Measurements from ENCODE around the gene BMP8B. TPM values are rescaled to one million over a fixed set of nuclear protein-coding genes. Genes with fewer than 3 reads are reported as not detected.

BMP8B gene
- total and polyA plus RNA-seq, 2 of the 8 experiments (the other 6 are each of a cell fraction or from before 2014, with no cell fraction given): 0.37 to 0.50 TPM

DNA sequence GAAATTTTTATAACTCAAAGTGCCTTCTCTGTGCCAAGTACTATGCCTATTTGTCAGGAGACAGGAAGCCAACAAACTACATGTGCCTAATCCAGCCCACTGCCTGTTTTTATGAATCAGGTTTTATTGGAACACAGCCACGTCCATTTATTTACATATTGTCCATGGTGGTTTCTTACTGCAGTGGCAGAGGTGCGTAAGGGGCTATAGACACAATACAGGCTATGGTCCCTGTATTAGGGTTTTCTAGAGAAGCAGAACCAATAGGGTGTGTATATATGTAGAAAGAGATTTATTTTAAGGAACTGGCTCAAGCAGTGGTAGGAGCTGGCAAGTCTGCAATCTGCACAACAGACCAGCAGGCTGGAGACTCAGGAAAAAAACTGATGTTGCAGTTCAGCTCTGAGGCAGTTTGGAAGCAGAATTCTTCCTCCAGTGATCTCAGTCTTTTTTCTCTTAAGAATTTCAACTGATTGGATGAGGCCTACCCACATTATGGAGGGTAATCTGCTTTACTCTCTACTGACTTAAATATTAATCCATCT, 34.6 kb downstream of the BMP8B start:
- POLR2A ChIA-PET (ENCODE audit: partially characterized antibody): interaction anchor here (1.4 kb wide), 1 partner anchor 15 kb away, joined by 6 read pairs; the partner anchor contains the start of gene PPIE
- H3K4me3 ChIP-seq (ENCODE audit: extremely low read depth in 1 of 4, insufficient read depth in 2 of 4, low read depth in 3 of 4, low read length in 4 of 4): no peak overlapping the region
- no peak overlapping the region for H3K23ac ChIP-seq (ENCODE audit: insufficient read length)
- H3K4me1 ChIP-seq (replicated peaks in 1 of 4; ENCODE audit: control insufficient read depth in 3 of 4, insufficient read depth in 4 of 4, low read length in 3 of 4): no peaks in the 10 kb centered on the region
- no peak overlapping the region for H3K4ac ChIP-seq (replicated peaks; ENCODE audit: insufficient read length, low read depth, low read length)
- no peak overlapping the region for H2BK20ac ChIP-seq (ENCODE audit: low read length)
- H2BK12ac ChIP-seq (ENCODE audit: low read depth, low read length): no peak overlapping the region
- no peak for DNase-seq (ENCODE audit: low read depth in 1 of 2, low spot score in 2 of 2)
- H4K5ac ChIP-seq (ENCODE audit: insufficient read length, low read depth, low read length): no peak overlapping the region
- peaks cover 0 to 15% of the 10 kb centered on the region in 2 experiments for H4K20me1 ChIP-seq (replicated peaks in 1 of 2; ENCODE audit: control insufficient read depth in 1 of 2, insufficient read depth in 2 of 2, low read length in 2 of 2)
- H3K9ac ChIP-seq (replicated peaks in 1 of 4; ENCODE audit: extremely low read depth in 1 of 4, low read depth in 3 of 4, low read length in 3 of 4): no peak overlapping the region
- H3K27ac ChIP-seq (ENCODE audit: low read depth, low read length): no peak overlapping the region
- H4K91ac ChIP-seq (replicated peaks; ENCODE audit: insufficient read length, low read length): no peak overlapping the region
- H2AK5ac ChIP-seq (ENCODE audit: low read depth, low read length): no peak overlapping the region
- H3K23me2 ChIP-seq (ENCODE audit: low read depth, low read length): no peaks in the 10 kb centered on the region
- H3K27me3 ChIP-seq (replicated peaks in 1 of 4; ENCODE audit: control insufficient read depth in 3 of 4, extremely low read depth in 1 of 4, insufficient read depth in 3 of 4, low read length in 3 of 4): no peaks in the 10 kb centered on the region
- WGBS, 2 experiments (ENCODE audit: extremely low coverage in 1 of 2, insufficient coverage in 1 of 2, insufficient read length in 1 of 2, insufficient replicate concordance in 2 of 2, low coverage in 1 of 2, low lambda C conversion rate in 2 of 2, missing lambda C conversion rate in 1 of 2): 95% methylated on average over 2 of the region's 2 CpGs; no CpG with 5 or more reads in 1 of the 2 experiments
- H3K56ac ChIP-seq (replicated peaks; ENCODE audit: insufficient read length, low read depth, low read length): no peak overlapping the region
- no peak overlapping the region for H3K4me2 ChIP-seq (ENCODE audit: insufficient read depth in 1 of 2, low read depth in 2 of 2, low read length in 2 of 2)
- CTCF ChIA-PET (ENCODE audit: partially characterized antibody): interaction anchor here (0.6 kb wide), 2 partner anchors 88 to 333 kb away, joined by 3 read pairs; no protein-coding TSS in a partner anchor
- H3K14ac ChIP-seq (ENCODE audit: insufficient read length): no peak overlapping the region
- H3K36me3 ChIP-seq (ENCODE audit: control insufficient read depth in 2 of 4, insufficient read depth in 4 of 4, low read length in 3 of 4): peaks cover 11 to 51% (median 30%) of the 10 kb centered on the region in 4 experiments; a peak in 7 of 8 replicates
- TF ChIP-seq, protein P1, sequence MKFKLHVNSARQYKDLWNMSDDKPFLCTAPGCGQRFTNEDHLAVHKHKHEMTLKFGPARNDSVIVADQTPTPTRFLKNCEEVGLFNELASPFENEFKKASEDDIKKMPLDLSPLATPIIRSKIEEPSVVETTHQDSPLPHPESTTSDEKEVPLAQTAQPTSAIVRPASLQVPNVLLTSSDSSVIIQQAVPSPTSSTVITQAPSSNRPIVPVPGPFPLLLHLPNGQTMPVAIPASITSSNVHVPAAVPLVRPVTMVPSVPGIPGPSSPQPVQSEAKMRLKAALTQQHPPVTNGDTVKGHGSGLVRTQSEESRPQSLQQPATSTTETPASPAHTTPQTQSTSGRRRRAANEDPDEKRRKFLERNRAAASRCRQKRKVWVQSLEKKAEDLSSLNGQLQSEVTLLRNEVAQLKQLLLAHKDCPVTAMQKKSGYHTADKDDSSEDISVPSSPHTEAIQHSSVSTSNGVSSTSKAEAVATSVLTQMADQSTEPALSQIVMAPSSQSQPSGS (IDR thresholded peaks at IDR 0.05; ENCODE audit: low read length): no peak
- TF ChIP-seq NANOG (IDR thresholded peaks at IDR 0.05; ENCODE audit: insufficient read depth, low read depth, low read length, poor library complexity, severe bottlenecking) (no peak), SUZ12 (IDR thresholded peaks at IDR 0.05; ENCODE audit: low read length) (no peak)
- TF ChIP-seq, protein P2, sequence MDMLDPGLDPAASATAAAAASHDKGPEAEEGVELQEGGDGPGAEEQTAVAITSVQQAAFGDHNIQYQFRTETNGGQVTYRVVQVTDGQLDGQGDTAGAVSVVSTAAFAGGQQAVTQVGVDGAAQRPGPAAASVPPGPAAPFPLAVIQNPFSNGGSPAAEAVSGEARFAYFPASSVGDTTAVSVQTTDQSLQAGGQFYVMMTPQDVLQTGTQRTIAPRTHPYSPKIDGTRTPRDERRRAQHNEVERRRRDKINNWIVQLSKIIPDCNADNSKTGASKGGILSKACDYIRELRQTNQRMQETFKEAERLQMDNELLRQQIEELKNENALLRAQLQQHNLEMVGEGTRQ (IDR thresholded peaks at IDR 0.05; ENCODE audit: low read length): no peak
- H3K9me3 ChIP-seq (ENCODE audit: insufficient read depth in 2 of 2, low read depth in 1 of 2, low read length in 1 of 2): no peaks in the 10 kb centered on the region
- H2BK5ac ChIP-seq (ENCODE audit: low read depth, low read length): no peak overlapping the region
- H3K79me2 ChIP-seq (ENCODE audit: control insufficient read depth in 1 of 2, insufficient read depth in 2 of 2, low read length in 2 of 2): no peaks in the 10 kb centered on the region
- no peak overlapping the region for H2BK120ac ChIP-seq (replicated peaks; ENCODE audit: low read depth, low read length)
- H3K18ac ChIP-seq (ENCODE audit: extremely low read depth, low read length): no peak overlapping the region
- no peak overlapping the region for H4K8ac ChIP-seq (ENCODE audit: extremely low read depth, insufficient read depth, low read length)
- H2AFZ ChIP-seq (ENCODE audit: low read length): no peak overlapping the region
- no peaks in the 10 kb centered on the region for H3K79me1 ChIP-seq (ENCODE audit: low read depth, low read length)
- FAIRE-seq: no peak
- no peak overlapping the region for H2BK15ac ChIP-seq (ENCODE audit: low read length)
